Smooth muscle cell (in vitro differentiated cells): ENCODE data around the gene CEP131. TPM values are rescaled to one million over a fixed set of nuclear protein-coding genes. Genes with fewer than 3 reads are reported as not detected.

Source experiments
- DNase-seq: peaks from one replicate; lab custom pipeline; 2025; ENCODE audit not compliant: unreplicated experiment; lab: John Stamatoyannopoulos, UW
- H2AFZ ChIP-seq: fragments of 200-600 bp; sonication (generic); 2 replicates; pipeline ENCODE4 v1.6.0; 2016; ENCODE audit warnings: antibody characterized with exemption, low read depth, mild to moderate bottlenecking
- H3F3A ChIP-seq: fragments of 200-600 bp; sonication (generic); 2 replicates; pipeline ENCODE4 v1.6.0; 2017; ENCODE audit warnings: antibody characterized with exemption, low read depth
- H3K27ac ChIP-seq: fragments of 200-600 bp; sonication (generic); 2 replicates; pipeline ENCODE4 v1.5.1; 2016; ENCODE audit warnings: low read depth, mild to moderate bottlenecking
- H3K27me3 ChIP-seq: fragments of 200-600 bp; sonication (generic); 2 replicates; pipeline ENCODE4 v1.6.1; 2016; ENCODE audit warnings: low read depth, mild to moderate bottlenecking
- H3K36me3 ChIP-seq: fragments of 200-600 bp; sonication (generic); 2 replicates; pipeline ENCODE4 v1.5.1; 2016; ENCODE audit warnings: low read depth
- H3K4me1 ChIP-seq: fragments of 200-600 bp; sonication (generic); 2 replicates; pipeline ENCODE4 v1.5.1; 2016; ENCODE audit warnings: low read depth
- H3K4me2 ChIP-seq: fragments of 200-600 bp; sonication (generic); 2 replicates; pipeline ENCODE4 v1.6.0; 2016; ENCODE audit warnings: mild to moderate bottlenecking
- H3K4me3 ChIP-seq: fragments of 200-600 bp; sonication (generic); 2 replicates; pipeline ENCODE4 v1.5.1; 2016; ENCODE audit warnings: mild to moderate bottlenecking
- H3K79me2 ChIP-seq: fragments of 200-600 bp; sonication (generic); 2 replicates; pipeline ENCODE4 v1.6.0; 2016; ENCODE audit warnings: low read depth, mild to moderate bottlenecking
- H3K9ac ChIP-seq: fragments of 200-600 bp; sonication (generic); 2 replicates; pipeline ENCODE4 v1.6.0; 2016; ENCODE audit warnings: low read depth
- H3K9me3 ChIP-seq: fragments of 200-600 bp; sonication (generic); replicated peaks from 2 replicates; pipeline ENCODE4 v1.5.1; 2016; ENCODE audit warnings: low read depth
- H4K20me1 ChIP-seq: fragments of 200-600 bp; sonication (generic); 2 replicates; pipeline ENCODE4 v1.6.0; 2016; ENCODE audit warnings: low read depth
- CTCF ChIP-seq: fragments of 200-600 bp; sonication (generic); IDR thresholded peaks from 2 replicates; pipeline ENCODE4 v1.5.1; 2017; ENCODE audit warnings: borderline replicate concordance, mild to moderate bottlenecking, antibody characterized with exemption; ENCODE audit not compliant: insufficient read depth, poor library complexity, severe bottlenecking
- WGBS: methylation state at CpG from one replicate; pipeline ENCODE4 v1.1.7; 2016; ENCODE audit warnings: low lambda C conversion rate; 5-methylcytosine and 5-hydroxymethylcytosine counted together
- polyA plus RNA-seq: library from polyadenylated mRNA; unstranded; fragments of >200 nt; fragmentation: Nextera tagmentation; extraction: Ambion mirVana; gene quantifications from 2 replicates; pipeline ENCODE4 v1.2.1, GENCODE V29; 2016
- total RNA-seq: library from RNA; depleted of rRNA; stranded (reverse); fragments of >200 nt; gene quantifications from 2 replicates; pipeline ENCODE4 v1.2.3, GENCODE V29; 2014

The CEP131 gene
- total and polyA plus RNA-seq, 2 experiments from 2014 or later, result 3.0 to 13.4 TPM

DNA sequence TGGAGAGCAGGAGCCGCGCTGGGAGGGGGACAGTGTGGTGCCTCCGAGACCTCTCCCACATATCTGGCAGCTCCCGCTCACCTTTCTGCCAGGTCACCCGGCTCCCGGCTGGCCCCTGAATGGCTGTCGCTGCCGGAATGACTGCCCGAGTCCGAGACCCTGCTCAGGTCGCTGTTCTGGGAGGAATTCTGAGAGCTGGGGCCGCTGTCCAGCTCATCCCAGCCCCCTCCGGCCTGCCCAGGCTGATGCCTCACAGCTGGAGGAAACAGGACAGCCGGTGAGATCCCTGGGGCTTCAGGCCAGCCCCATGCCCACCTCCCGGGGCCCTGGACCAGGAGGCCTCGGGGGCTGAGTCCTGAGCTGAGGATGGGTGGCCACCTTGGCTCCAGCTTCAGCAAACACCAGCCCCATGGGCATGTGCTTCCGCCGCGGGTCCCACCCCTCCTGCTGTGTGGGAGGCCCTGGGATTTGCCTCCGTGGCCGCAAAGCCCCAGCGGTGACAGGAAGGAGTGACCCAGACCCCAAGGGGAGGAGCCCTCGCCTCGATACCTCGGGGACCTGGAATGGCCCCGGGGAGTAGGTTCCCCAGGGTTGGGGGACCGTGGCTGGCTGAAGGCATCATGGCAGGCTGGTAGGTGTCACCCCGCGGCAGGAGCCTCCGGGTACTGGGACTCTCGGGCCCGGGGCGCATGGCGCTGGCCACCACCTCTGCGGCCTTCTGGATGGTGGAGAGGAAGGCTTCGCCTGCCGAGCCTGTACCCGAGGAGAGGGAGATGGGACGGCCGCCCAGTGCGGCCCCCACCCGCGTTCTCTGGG, 9.2 kb upstream of the CEP131 start:
- peaks cover 3% of the 10 kb centered on the region for H3K79me2 ChIP-seq
- no peaks in the 10 kb centered on the region for H3K36me3 ChIP-seq
- no peak for TF ChIP-seq CTCF
- 96% methylated on average over 40 of the region's 43 CpGs for WGBS
- no peak overlapping the region for H3K27ac ChIP-seq
- no peak for DNase-seq
- no peaks in the 10 kb centered on the region for H3K4me1 ChIP-seq
- no peak overlapping the region for H3K4me3 ChIP-seq
- no peaks in the 10 kb centered on the region for H3K27me3 ChIP-seq
- H3K9ac ChIP-seq, result no peak overlapping the region
- H3K9me3 ChIP-seq, result no peaks in the 10 kb centered on the region
- H4K20me1 ChIP-seq, result peaks cover 38% of the 10 kb centered on the region
- H3K4me2 ChIP-seq, result no peak overlapping the region
- no peak overlapping the region for H2AFZ ChIP-seq
- no peaks in the 10 kb centered on the region for H3F3A ChIP-seq

DNA sequence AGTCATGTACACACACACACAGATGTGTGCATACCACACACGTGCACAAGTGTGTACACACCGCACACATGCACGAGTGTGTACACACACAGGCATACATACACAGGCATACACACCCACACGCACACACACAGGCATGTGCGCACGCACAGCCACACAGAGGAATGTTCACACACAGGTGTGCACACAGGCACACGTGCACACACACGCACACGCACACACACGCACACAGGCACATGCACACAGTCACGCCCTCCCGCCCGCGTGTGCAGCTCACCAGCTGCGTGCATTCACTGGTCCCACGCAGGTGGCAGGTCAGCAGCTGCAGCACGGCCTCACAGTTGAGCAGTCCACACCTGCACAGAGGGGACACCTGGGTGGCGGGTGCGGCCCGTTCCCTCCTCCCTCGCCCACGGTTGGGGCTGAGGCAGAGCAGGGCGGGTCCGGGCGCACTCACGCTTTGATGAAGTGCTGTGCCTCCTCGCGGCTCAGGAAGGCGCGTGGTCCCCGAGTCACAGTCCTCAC, 8.4 kb upstream of the CEP131 start:
- no peak overlapping the region for H3K4me2 ChIP-seq
- no peak for TF ChIP-seq CTCF
- H3K27me3 ChIP-seq, result no peaks in the 10 kb centered on the region
- H3F3A ChIP-seq, result no peaks in the 10 kb centered on the region
- H3K9me3 ChIP-seq, result no peaks in the 10 kb centered on the region
- no peaks in the 10 kb centered on the region for H3K79me2 ChIP-seq
- no peak for DNase-seq
- H4K20me1 ChIP-seq, result peaks cover 32% of the 10 kb centered on the region
- WGBS, result 93% methylated on average over 29 of the region's 31 CpGs
- no peaks in the 10 kb centered on the region for H3K36me3 ChIP-seq
- no peaks in the 10 kb centered on the region for H3K4me1 ChIP-seq
- no peak overlapping the region for H2AFZ ChIP-seq
- H3K9ac ChIP-seq, result no peak overlapping the region
- no peak overlapping the region for H3K4me3 ChIP-seq
- H3K27ac ChIP-seq, result no peak overlapping the region

DNA sequence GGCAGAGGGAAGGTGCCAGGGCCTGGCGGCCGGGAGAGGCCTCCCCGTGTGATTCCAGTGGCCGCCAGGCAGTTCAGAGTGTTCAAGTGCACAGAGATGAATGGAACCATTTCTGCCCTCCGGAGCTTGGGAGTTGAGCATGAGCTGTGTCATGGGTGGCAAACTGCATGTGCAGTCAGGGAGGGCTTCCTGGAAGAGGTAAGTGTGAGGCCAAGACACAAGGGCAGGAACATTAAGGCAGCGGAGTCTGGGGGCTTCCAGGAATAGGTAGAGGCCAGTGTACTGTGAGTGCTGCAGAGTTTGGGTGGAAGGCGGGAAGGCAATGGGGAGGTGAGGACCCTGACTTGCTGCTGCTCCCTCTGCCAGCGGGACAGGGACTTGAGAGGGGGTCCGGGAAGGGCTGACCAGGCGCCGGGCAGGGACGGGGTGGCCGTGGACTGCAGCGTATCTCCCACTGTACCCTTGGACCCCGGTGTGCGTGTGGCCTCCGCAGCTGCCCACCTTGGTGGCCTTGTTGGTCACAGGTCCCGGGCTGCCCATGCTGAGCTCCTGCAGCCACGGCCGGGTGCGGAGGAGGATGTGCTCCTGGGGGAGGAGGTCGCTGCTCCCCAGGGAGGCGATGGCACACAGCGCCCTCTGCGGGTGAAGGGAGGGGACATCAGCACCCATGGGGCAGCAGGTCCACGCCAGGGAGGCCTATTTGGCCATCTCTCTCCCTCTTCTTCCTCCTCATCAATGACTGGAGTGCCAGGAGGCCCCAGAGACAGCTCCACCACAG, 7.5 kb upstream of the CEP131 start:
- TF ChIP-seq CTCF, result peak; percentile 19
- DNase-seq, result no peak
- 93% methylated on average over 26 of the region's 26 CpGs for WGBS
- H3K4me2 ChIP-seq, result no peak overlapping the region
- no peaks in the 10 kb centered on the region for H3F3A ChIP-seq
- no peak overlapping the region for H2AFZ ChIP-seq
- no peak overlapping the region for H3K4me3 ChIP-seq
- H4K20me1 ChIP-seq, result peaks cover 23% of the 10 kb centered on the region
- no peaks in the 10 kb centered on the region for H3K4me1 ChIP-seq
- no peaks in the 10 kb centered on the region for H3K36me3 ChIP-seq
- no peak overlapping the region for H3K9ac ChIP-seq
- no peak overlapping the region for H3K27ac ChIP-seq
- no peaks in the 10 kb centered on the region for H3K27me3 ChIP-seq
- H3K9me3 ChIP-seq, result no peaks in the 10 kb centered on the region
- no peaks in the 10 kb centered on the region for H3K79me2 ChIP-seq
